ENCODE data around the gene TTC34.

The TTC34 gene

GRCh38 chr1:2632051-2632430 is 169.5 kb downstream of the TTC34 start:
- H3K4me3 ChIP-seq (ENCODE audit: low read length) = no peak overlapping the region
- DNase-seq (ENCODE audit: low read depth) = no peak
- TF ChIP-seq CTCF (conservative IDR thresholded peaks at IDR 0.05; ENCODE audit: low read depth, low read length) = no peak

- TF ChIP-seq CTCF (conservative IDR thresholded peaks at IDR 0.05; ENCODE audit: low read depth, low read length) = no peak
- no peak overlapping the region for H3K4me3 ChIP-seq (ENCODE audit: low read length)
- DNase-seq (ENCODE audit: low read depth) = no peak
Observed at GRCh38 chr1:2631136-2632050, 170.1 kb downstream of the TTC34 start.

- H3K4me3 ChIP-seq (ENCODE audit: low read length) = no peak overlapping the region
- TF ChIP-seq CTCF (conservative IDR thresholded peaks at IDR 0.05; ENCODE audit: low read depth, low read length) = no peak
- no peak for DNase-seq (ENCODE audit: low read depth)
Observed at GRCh38 chr1:2630498-2631135, 170.9 kb downstream of the TTC34 start.

- no peak for TF ChIP-seq CTCF (conservative IDR thresholded peaks at IDR 0.05; ENCODE audit: low read depth, low read length)
- DNase-seq (ENCODE audit: low read depth) = no peak
Observed at GRCh38 chr1:2629627-2630497, 171.6 kb downstream of the TTC34 start.

GRCh38 chr1:2628933-2629626 is 172.4 kb downstream of the TTC34 start:
- DNase-seq (ENCODE audit: low read depth) = no peak
- H3K4me3 ChIP-seq (ENCODE audit: low read length) = no peak overlapping the region
- TF ChIP-seq CTCF (conservative IDR thresholded peaks at IDR 0.05; ENCODE audit: low read depth, low read length) = no peak

More at GRCh38 chr1:2629627-2630497, 171.6 kb downstream of the TTC34 start:
- no peak overlapping the region for H3K4me3 ChIP-seq (ENCODE audit: low read length)

- no peak for TF ChIP-seq CTCF (conservative IDR thresholded peaks at IDR 0.05; ENCODE audit: low read depth, low read length)
- no peak overlapping the region for H3K4me3 ChIP-seq (ENCODE audit: low read length)
- no peak for DNase-seq (ENCODE audit: low read depth)
Observed at GRCh38 chr1:2628191-2628932, 173.1 kb downstream of the TTC34 start.

All from retinal pigment epithelial cell (primary cell).